Chondrocyte (in vitro differentiated cells): ENCODE measurements around the gene UXT. TPM values are rescaled to one million over a fixed set of nuclear protein-coding genes. Genes with fewer than 3 reads are reported as not detected.

Experiments used
- DNase-seq: peaks from one replicate; pipeline ENCODE4 v3.0.0; 2021; ENCODE audit warnings: mixed read lengths, low spot score
- H3K27ac Mint-ChIP-seq: one replicate; pipeline ENCODE4 v1.8.0; 2021; ENCODE audit warnings: mild to moderate bottlenecking, moderate library complexity, mixed read lengths; ENCODE audit not compliant: unreplicated experiment
- H3K27me3 Mint-ChIP-seq: 2 replicates; pipeline ENCODE4 v1.8.0; 2021; ENCODE audit warnings: low read depth, mixed read lengths
- H3K36me3 Mint-ChIP-seq: 2 replicates; pipeline ENCODE4 v1.8.0; 2021; ENCODE audit warnings: low read depth, mixed read lengths
- H3K4me1 Mint-ChIP-seq: 2 replicates; pipeline ENCODE4 v1.8.0; 2021; ENCODE audit warnings: low read depth, mild to moderate bottlenecking, mixed read lengths
- H3K4me3 Mint-ChIP-seq: one replicate; pipeline ENCODE4 v1.8.0; 2021; ENCODE audit warnings: mild to moderate bottlenecking, moderate library complexity, mixed read lengths; ENCODE audit not compliant: unreplicated experiment
- H3K9me3 Mint-ChIP-seq: 2 replicates; pipeline ENCODE4 v1.8.0; 2021; ENCODE audit warnings: low read depth, mixed read lengths
- CTCF ChIP-seq: fragments of 200-600 bp; sonication (generic); IDR thresholded peaks from 2 replicates; pipeline ENCODE4 v1.5.0; 2021; ENCODE audit warnings: antibody characterized with exemption, mild to moderate bottlenecking, moderate library complexity
- total RNA-seq: library from RNA; stranded (reverse); gene quantifications from 3 replicates; pipeline ENCODE4 v1.2.1, GENCODE V29; 2021

The UXT gene
- total RNA-seq, 1 donor from 2014 or later, result 75.6 TPM

- no peaks in the 10 kb centered on the region for H3K27me3 Mint-ChIP-seq
- no peak for TF ChIP-seq CTCF
- peaks cover 23% of the 10 kb centered on the region for H3K36me3 Mint-ChIP-seq
- no peak for DNase-seq
- no peak overlapping the region for H3K4me3 Mint-ChIP-seq
- no peaks in the 10 kb centered on the region for H3K4me1 Mint-ChIP-seq
- no peak overlapping the region for H3K27ac Mint-ChIP-seq
- peaks cover 18% of the 10 kb centered on the region for H3K9me3 Mint-ChIP-seq
Observed at GRCh38 chrX:47638816-47639215, 20.2 kb downstream of the UXT start.

- no peak for DNase-seq
- H3K4me1 Mint-ChIP-seq, result no peaks in the 10 kb centered on the region
- H3K27ac Mint-ChIP-seq, result no peak overlapping the region
- H3K27me3 Mint-ChIP-seq, result no peaks in the 10 kb centered on the region
- no peak for TF ChIP-seq CTCF
- peaks cover 21% of the 10 kb centered on the region for H3K36me3 Mint-ChIP-seq
- H3K9me3 Mint-ChIP-seq, result peaks cover 18% of the 10 kb centered on the region
- no peak overlapping the region for H3K4me3 Mint-ChIP-seq
Observed at GRCh38 chrX:47637546-47638195, 21.3 kb downstream of the UXT start.

- TF ChIP-seq CTCF, result no peak
- Mint-ChIP-seq H3K4me1 (no peaks in the 10 kb centered on the region), H3K27me3 (no peaks in the 10 kb centered on the region), H3K36me3 (peaks cover 10% of the 10 kb centered on the region), H3K4me3 (no peak overlapping the region), H3K27ac (no peak overlapping the region), H3K9me3 (peaks cover 5% of the 10 kb centered on the region)
- DNase-seq, result no peak
Observed at GRCh38 chrX:47634871-47635575, 24.0 kb downstream of the UXT start.

- no peak overlapping the region for H3K4me3 Mint-ChIP-seq
- no peaks in the 10 kb centered on the region for H3K27me3 Mint-ChIP-seq
- no peaks in the 10 kb centered on the region for H3K9me3 Mint-ChIP-seq
- H3K4me1 Mint-ChIP-seq, result no peaks in the 10 kb centered on the region
- H3K27ac Mint-ChIP-seq, result no peak overlapping the region
- peaks cover 3% of the 10 kb centered on the region for H3K36me3 Mint-ChIP-seq
- no peak for TF ChIP-seq CTCF
- no peak for DNase-seq
Observed at GRCh38 chrX:47633689-47634590, 25.0 kb downstream of the UXT start.

- H3K4me1 Mint-ChIP-seq, result no peaks in the 10 kb centered on the region
Observed at GRCh38 chrX:47632666-47633065, 26.3 kb downstream of the UXT start.

More at GRCh38 chrX:47632666-47633065, 26.3 kb downstream of the UXT start:
- DNase-seq, result no peak
- Mint-ChIP-seq H3K36me3 (peaks cover 3% of the 10 kb centered on the region), H3K27ac (no peak overlapping the region), H3K9me3 (no peaks in the 10 kb centered on the region), H3K4me3 (no peak overlapping the region), H3K27me3 (no peaks in the 10 kb centered on the region)
- no peak for TF ChIP-seq CTCF
